Immature natural killer cell (primary cell): ENCODE measurements around the gene SH3BP5. TPM values are rescaled to one million over a fixed set of nuclear protein-coding genes. Genes with fewer than 3 reads are reported as not detected.
A peak's percentile ranks its signal among the peaks of the same experiment; 100 is the strongest.

Source experiments
- DNase-seq, 3 donors: peaks; one replicate each; pipeline ENCODE4 v3.0.0; 2022; ENCODE audit warnings: mixed read lengths in 1 of 3
- H3K27ac Mint-ChIP-seq, 6 donors: one replicate each; pipeline ENCODE4 v1.8.0; 2020; ENCODE audit warnings: mixed read lengths in 6 of 6, mild to moderate bottlenecking in 5 of 6, inconsistent platforms in 4 of 6, moderate library complexity in 3 of 6
- H3K27me3 Mint-ChIP-seq, 3 donors: one replicate each; pipeline ENCODE4 v1.8.0; 2020 to 2021; ENCODE audit warnings: low read depth in 3 of 3, mild to moderate bottlenecking in 3 of 3, mixed read lengths in 3 of 3, moderate library complexity in 3 of 3, inconsistent platforms in 1 of 3
- H3K36me3 Mint-ChIP-seq, 3 donors: one replicate each; pipeline ENCODE4 v1.8.0; 2020; ENCODE audit warnings: mixed read lengths in 3 of 3, inconsistent platforms in 2 of 3, mild to moderate bottlenecking in 2 of 3
- H3K4me1 Mint-ChIP-seq, 2 donors: one replicate each; pipeline ENCODE4 v1.8.0; 2020; ENCODE audit warnings: inconsistent platforms in 2 of 2, mild to moderate bottlenecking in 2 of 2, mixed read lengths in 2 of 2, moderate library complexity in 1 of 2
- H3K4me3 Mint-ChIP-seq, 5 donors: one replicate each; pipeline ENCODE4 v1.8.0; 2020; ENCODE audit warnings: mild to moderate bottlenecking in 5 of 5, mixed read lengths in 5 of 5, inconsistent platforms in 3 of 5, moderate library complexity in 3 of 5
- H3K9me3 Mint-ChIP-seq, 6 donors: one replicate each; pipeline ENCODE4 v1.8.0; 2020; ENCODE audit warnings: mild to moderate bottlenecking in 6 of 6, mixed read lengths in 6 of 6, inconsistent platforms in 4 of 6, moderate library complexity in 3 of 6
- polyA plus RNA-seq, 3 donors: library from polyadenylated mRNA; unstranded; fragments of 300-500 nt; fragmentation: Illumina TruSeq; gene quantifications; one replicate each; pipeline ENCODE4 v1.2.3, GENCODE V29; 2021

The SH3BP5 gene
- polyA plus RNA-seq, 3 donors from 2014 or later: 52.1 to 160 (median 67.4) TPM

DNA sequence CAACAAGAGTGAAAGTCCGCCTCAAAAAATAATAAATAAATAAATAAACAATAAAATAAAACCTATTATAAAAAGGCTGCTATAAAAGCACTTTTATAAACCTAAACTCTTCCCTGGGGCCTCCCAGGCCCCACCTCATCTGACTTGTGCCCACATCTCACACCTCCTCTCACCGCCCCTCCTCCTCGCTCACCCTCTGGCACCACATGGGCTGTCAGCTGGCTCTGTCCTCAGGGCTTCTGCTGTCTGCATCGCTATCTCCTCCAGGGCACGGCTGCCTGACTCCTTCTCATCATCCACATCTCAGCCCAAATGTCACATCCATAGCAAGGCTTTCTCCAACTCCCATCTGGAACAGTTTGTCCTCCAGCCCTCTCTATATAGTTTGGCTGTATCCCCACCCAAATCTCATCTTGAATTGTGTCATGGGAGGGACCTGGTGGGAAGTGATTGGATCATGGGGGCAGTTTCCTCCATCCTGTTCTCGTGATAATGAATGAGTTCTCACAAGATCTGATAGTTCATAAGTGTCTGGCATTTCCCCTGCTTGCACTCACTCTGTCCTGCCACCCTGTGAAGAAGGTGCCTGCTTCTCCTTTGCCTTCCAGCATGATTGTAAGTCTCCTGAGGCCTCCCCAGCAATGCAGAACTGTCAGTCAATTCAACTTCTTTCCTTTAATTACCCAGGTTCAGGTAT is 8.8 kb upstream of the SH3BP5 start:
- Mint-ChIP-seq H3K27me3 (peaks cover 0 to 4% (median 4%) of the 10 kb centered on the region in 3 donors), H3K9me3 (no peaks in the 10 kb centered on the region), H3K4me1 (peaks cover 6 to 8% of the 10 kb centered on the region in 2 donors), H3K27ac (peak overlapping the region in 1 of 6 donors; percentile 58), H3K36me3 (no peaks in the 10 kb centered on the region), H3K4me3 (no peak overlapping the region)
- DNase-seq: peak in 1 of 3 donors; percentile 26

DNA sequence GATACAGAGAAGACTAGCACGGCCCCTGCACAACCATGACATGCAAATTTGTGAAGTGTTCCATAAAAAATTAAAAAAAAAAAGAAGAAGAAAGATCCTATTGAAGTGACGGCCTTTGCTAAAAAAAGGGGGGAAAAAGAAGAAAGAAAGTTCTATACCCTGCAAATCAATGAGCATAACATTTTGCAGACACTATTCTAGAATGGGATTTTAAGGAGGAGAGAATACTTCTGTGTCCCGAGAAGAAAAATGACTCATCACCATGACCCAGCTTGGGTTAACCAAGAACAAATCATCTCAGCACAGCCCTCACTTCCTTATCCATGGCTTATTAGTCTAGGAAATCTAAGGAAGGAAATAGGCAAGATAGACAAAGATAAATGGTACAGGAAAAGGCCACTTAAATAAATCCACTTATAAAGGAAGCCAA is 7.4 kb upstream of the SH3BP5 start:
- peaks cover 0 to 5% (median 4%) of the 10 kb centered on the region in 3 donors for H3K27me3 Mint-ChIP-seq
- DNase-seq: no peak
- peaks cover 6 to 8% of the 10 kb centered on the region in 2 donors for H3K4me1 Mint-ChIP-seq
- H3K36me3 Mint-ChIP-seq: no peaks in the 10 kb centered on the region
- no peaks in the 10 kb centered on the region for H3K9me3 Mint-ChIP-seq
- H3K27ac Mint-ChIP-seq: no peak overlapping the region
- H3K4me3 Mint-ChIP-seq: no peak overlapping the region

DNA sequence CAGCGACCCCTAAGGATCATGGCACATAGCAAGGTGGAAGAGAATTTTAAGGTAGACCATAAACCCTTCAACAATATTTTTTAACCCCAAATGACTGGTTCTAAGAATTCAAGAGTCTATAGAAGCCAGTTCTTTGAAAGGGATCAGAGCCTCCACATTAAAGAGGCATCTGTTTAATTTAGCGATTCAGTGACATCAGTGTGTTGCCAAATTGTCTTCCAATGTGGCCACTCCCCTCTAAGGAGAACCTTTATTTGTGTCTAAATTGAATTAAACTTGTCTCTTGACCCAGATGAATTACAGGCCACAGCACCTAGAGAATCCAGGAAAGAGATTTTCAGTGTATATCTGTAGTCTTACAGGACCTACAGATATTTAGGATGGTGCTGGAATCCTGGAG is 6.6 kb upstream of the SH3BP5 start:
- Mint-ChIP-seq H3K27me3 (peaks cover 0 to 5% (median 4%) of the 10 kb centered on the region in 3 donors), H3K4me1 (peaks cover 6 to 8% of the 10 kb centered on the region in 2 donors), H3K9me3 (no peaks in the 10 kb centered on the region), H3K27ac (no peak overlapping the region), H3K4me3 (no peak overlapping the region), H3K36me3 (no peaks in the 10 kb centered on the region)
- no peak for DNase-seq

DNA sequence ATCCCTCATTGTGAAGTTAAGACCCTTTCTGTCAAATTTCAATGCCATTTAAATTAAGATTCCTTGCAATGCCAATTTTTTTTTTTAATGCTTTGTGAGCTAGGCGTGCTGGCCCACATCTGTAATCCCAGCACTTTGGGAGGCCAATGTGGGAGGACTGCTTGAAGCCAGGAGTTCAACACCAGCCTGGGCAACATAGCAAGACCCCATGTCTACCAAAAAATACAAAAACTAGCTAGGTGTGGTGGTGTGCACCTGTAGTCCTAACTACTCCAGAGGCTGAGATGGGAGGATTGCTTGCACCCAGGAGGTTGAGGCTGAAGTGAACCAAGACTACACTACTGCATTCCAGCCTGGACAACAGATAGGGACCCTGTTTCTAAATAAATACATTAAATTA is 5.6 kb upstream of the SH3BP5 start:
- no peak overlapping the region for H3K4me3 Mint-ChIP-seq
- no peak for DNase-seq
- H3K36me3 Mint-ChIP-seq: no peaks in the 10 kb centered on the region
- H3K27ac Mint-ChIP-seq: no peak overlapping the region
- H3K4me1 Mint-ChIP-seq: peaks cover 11 to 17% of the 10 kb centered on the region in 2 donors
- peaks cover 0 to 5% (median 4%) of the 10 kb centered on the region in 3 donors for H3K27me3 Mint-ChIP-seq
- H3K9me3 Mint-ChIP-seq: no peaks in the 10 kb centered on the region

DNA sequence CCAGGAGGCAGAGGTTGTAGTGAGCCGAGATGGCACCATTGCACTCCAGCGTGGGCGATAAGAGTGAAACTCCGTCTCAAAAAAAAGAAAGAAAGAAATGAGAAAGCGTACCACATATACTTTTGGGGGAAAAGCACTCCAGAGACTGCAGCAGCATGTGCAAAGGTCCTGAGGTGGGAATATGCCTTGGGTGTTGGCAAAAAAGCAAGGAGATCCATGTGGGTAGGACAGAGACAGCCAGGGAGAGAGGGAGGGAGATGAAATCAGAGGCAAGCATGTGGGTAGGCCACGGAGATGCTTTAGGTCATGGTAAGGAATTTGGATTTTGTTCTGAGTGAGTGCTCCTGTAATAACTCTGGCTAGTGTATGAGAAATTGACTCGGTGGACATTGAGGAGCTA is 3.7 kb upstream of the SH3BP5 start:
- Mint-ChIP-seq H3K36me3 (no peaks in the 10 kb centered on the region), H3K27ac (no peak overlapping the region), H3K27me3 (peaks cover 0 to 11% (median 2%) of the 10 kb centered on the region in 3 donors), H3K4me3 (no peak overlapping the region), H3K4me1 (peaks cover 18 to 26% of the 10 kb centered on the region in 2 donors), H3K9me3 (no peaks in the 10 kb centered on the region)
- DNase-seq: no peak

DNA sequence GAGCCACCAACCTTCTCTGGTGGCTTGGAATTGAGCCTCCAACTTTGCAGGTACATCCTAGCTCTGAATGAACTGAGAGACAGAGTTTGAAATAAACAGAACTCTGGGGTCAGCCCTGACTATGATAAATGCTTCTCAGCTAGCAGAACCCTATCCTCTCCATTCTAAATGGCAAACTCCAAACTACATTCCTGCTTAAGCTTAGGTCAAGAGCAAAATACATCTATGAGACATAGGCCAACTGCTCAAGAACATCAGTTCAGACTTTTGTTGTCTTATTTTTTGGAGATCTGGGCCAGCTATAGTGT is 1.5 kb upstream of the SH3BP5 start:
- Mint-ChIP-seq H3K4me1 (peaks cover 34 to 44% of the 10 kb centered on the region in 2 donors), H3K36me3 (peaks cover 0 to 11% (median 6%) of the 10 kb centered on the region in 3 donors), H3K27ac (no peak overlapping the region), H3K9me3 (no peaks in the 10 kb centered on the region), H3K4me3 (peak overlapping the region in 1 of 5 donors; percentile 27), H3K27me3 (peaks cover 0 to 12% (median 2%) of the 10 kb centered on the region in 3 donors)
- no peak for DNase-seq

DNA sequence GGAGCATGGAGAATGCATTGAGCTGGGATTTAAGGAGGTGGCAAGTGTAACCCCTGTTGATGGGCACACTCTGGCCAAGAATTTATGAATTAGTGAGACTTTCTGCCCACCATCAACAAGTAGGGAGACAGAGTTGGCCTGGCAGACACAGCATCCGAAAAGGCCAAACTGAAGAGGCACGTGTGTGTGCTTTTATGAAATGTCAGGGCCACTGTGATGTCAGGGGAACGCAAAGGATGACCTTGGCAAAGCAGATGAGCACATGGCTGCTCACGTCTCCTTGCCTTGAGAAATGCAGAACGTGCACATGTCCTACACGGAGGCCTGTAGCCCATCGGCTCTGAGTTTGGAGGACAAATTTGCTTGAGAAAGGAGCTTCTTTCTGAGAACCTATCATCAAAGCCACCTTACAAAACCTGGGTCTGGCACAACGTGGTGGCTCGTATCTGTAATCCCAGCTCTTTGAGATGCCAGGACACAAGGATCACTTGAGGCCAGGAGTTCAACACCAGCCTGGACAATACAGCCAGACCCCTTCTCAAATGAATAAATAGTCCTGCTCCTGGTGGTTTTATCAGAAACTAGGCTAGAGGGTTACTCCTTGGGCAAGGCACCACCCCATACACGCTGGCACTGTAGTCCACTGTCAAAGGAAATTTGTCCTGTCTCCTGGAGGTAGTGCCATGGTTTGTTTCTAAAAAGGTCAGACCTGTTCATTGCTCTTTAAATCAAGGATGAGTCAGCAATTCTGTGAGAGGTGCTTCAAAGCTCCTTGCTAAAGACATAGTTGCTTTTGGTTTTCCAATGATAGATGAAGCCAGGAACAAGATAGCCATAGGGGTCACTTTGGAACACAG is 941 bp upstream of the SH3BP5 start:
- no peaks in the 10 kb centered on the region for H3K9me3 Mint-ChIP-seq
- H3K27ac Mint-ChIP-seq: peak overlapping the region in 5 of 6 donors; percentile 90 to 96 (median 93)
- H3K4me3 Mint-ChIP-seq: peak overlapping the region; percentile 95 to 98 (median 98)
- no peak for DNase-seq
- peaks cover 36 to 44% of the 10 kb centered on the region in 2 donors for H3K4me1 Mint-ChIP-seq
- peaks cover 0 to 13% (median 6%) of the 10 kb centered on the region in 3 donors for H3K36me3 Mint-ChIP-seq
- peaks cover 0 to 10% (median 2%) of the 10 kb centered on the region in 3 donors for H3K27me3 Mint-ChIP-seq

DNA sequence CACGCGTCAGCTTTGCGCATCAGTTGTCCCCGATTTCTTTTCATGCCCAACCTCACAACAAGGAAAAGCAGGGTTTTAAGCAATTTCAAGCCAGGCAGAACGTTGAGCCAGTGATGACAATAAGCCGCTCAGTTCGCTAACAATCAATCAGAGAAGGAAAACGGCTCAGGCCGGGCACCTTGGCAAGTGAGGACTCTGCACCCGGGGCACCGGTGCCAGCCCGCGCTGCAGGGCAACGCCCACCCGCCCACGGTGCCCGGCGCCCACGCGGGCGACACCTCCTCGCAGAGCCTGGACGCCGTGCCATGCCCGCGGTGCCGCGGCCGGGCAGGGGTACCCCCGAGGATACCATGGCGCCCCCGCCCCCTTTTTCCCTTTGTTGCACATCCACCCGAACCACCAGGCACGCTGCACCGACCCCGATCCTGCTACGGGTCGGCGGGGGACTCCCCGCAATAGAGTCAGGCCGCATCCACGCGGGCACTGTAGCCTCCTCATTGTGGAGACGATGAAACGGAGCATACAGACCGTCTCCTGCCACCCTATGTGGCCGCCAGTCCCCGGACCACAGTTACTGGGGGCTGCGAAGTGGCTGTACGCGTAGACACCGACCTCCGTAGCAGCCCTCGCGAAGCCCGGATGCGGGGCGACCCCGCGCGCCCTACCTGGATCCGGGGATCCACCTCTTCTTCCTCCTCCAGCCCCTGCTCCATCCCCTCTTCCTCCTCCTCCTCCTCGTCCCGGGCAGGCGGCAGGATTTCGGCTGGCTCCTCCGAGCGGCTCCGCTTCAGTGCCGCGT is 581 bp downstream of the SH3BP5 start:
- peak; percentile 26 to 33 (median 27) for DNase-seq
- Mint-ChIP-seq H3K27ac (peak overlapping the region; percentile 36 to 91 (median 74)), H3K9me3 (no peaks in the 10 kb centered on the region), H3K36me3 (peaks cover 4 to 18% (median 10%) of the 10 kb centered on the region in 3 donors), H3K4me3 (peak overlapping the region; percentile 91 to 98 (median 95)), H3K4me1 (peaks cover 47 to 58% of the 10 kb centered on the region in 2 donors), H3K27me3 (peaks cover 0 to 10% (median 2%) of the 10 kb centered on the region in 3 donors)

DNA sequence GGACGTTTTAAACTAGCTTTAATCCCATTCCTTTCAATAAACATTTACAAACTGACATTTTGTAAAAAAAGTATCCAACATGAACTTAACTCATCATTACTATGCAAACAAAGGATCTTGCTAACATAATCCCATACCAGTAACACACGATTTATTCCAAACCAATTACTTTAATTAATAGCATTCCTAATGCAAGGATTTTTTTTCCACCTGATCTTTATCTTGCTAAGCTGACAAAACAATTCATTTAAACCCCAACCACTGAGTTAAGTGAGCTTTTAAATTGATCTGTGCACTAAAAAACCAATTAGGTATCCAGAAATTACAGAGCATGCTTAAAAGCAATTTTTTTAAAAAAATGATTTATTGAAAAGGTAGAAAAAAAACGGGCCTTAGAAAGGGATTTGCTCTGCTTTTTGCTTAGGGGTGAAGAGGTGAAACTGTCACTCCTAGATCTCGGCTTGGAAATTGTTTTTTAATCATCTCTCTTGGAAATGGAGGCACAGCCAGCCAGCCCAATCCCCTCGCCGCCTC is 1.2 kb downstream of the SH3BP5 start:
- peaks cover 0 to 10% (median 2%) of the 10 kb centered on the region in 3 donors for H3K27me3 Mint-ChIP-seq
- peak overlapping the region; percentile 91 to 98 (median 95) for H3K4me3 Mint-ChIP-seq
- H3K36me3 Mint-ChIP-seq: peaks cover 10 to 18% (median 11%) of the 10 kb centered on the region in 3 donors
- H3K27ac Mint-ChIP-seq: peak overlapping the region in 5 of 6 donors; percentile 36 to 75 (median 74)
- peaks cover 54 to 65% of the 10 kb centered on the region in 2 donors for H3K4me1 Mint-ChIP-seq
- no peaks in the 10 kb centered on the region for H3K9me3 Mint-ChIP-seq
- DNase-seq: no peak

DNA sequence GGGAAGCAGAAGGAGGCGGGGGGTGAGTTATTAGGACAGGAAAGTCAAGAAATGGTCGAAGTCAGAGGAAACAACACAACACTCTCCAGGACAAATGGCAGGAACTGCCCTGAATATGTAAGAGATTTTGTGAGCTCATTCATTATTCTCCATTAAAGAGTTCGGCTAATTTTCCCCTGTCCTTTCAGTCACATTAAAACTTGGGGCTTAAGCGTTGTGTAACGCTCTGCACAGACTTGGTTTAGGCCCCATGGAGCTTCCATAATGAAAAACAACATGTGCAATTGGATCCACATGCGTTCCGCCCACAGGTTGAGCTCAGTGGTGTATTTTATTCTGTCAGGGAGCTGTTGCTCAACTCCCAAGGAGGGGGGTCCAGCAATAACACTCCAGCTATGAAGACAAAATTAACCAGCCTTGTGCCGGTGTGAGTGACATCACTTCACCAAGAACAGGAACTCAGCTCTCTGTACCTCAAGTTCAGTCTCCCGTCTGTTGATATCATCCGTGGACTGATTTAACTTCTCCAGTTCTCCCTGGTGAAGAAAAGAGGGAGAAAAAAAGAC is 2.3 kb downstream of the SH3BP5 start:
- peak overlapping the region in 3 of 5 donors; percentile 24 to 98 (median 93) for H3K4me3 Mint-ChIP-seq
- peaks cover 61 to 75% of the 10 kb centered on the region in 2 donors for H3K4me1 Mint-ChIP-seq

DNA sequence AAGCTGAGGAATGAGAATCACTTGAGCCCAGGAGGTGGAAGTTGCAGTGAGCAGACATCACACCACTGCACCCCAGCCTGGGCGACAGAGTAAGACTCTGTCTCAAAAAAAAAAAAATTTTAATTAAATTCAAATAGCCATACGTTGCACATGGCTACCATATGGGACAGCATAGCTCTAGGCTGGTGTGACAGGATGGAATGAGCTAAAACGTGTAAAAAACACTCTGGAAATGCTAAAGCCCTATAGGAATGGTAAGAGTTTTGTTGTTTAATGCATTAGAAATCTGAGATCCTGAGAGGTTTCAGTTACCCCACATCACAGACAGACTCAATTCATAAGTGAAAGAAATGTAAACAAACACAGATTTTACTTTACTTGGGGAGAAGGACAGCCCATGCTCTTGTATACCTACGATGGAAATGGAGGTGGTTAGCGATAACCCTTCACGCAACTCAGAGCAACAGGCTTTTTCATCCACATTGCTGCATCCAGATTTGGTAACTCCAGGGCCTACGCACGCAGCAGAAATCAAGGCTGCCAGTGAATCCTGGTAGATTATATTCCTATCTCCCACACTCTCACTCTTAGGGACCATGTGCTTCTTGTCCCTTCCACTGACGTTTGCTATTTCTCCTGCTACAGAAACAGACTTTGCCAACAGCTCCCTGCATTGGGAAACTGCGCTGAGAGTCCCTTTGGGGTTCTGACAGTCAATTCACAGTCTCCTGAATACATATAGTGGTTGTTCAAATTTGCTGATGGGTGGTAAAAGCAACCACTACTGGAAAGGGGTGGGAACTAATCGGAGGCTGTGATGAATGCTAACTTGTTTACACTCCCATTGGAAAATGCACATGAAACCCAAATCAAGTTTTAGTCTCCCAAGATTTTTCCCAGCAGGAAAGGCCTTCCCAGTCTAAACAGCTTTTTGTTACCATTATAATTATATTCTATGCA is 3.1 kb downstream of the SH3BP5 start:
- H3K4me3 Mint-ChIP-seq: peak overlapping the region in 2 of 5 donors; percentile 22 to 35
- H3K9me3 Mint-ChIP-seq: no peaks in the 10 kb centered on the region
- no peak for DNase-seq
- peaks cover 61 to 82% of the 10 kb centered on the region in 2 donors for H3K4me1 Mint-ChIP-seq
- H3K36me3 Mint-ChIP-seq: peaks cover 10 to 24% (median 12%) of the 10 kb centered on the region in 3 donors
- H3K27ac Mint-ChIP-seq: peak overlapping the region in 2 of 6 donors; percentile 8 to 11
- H3K27me3 Mint-ChIP-seq: peaks cover 0 to 9% (median 2%) of the 10 kb centered on the region in 3 donors

More for the DNA sequence above, 2.3 kb downstream of the SH3BP5 start:
- H3K27me3 Mint-ChIP-seq: peaks cover 0 to 9% (median 2%) of the 10 kb centered on the region in 3 donors
- H3K9me3 Mint-ChIP-seq: no peaks in the 10 kb centered on the region
- H3K27ac Mint-ChIP-seq: peak overlapping the region in 1 of 6 donors; percentile 36
- H3K36me3 Mint-ChIP-seq: peaks cover 10 to 18% (median 12%) of the 10 kb centered on the region in 3 donors
- DNase-seq: no peak

DNA sequence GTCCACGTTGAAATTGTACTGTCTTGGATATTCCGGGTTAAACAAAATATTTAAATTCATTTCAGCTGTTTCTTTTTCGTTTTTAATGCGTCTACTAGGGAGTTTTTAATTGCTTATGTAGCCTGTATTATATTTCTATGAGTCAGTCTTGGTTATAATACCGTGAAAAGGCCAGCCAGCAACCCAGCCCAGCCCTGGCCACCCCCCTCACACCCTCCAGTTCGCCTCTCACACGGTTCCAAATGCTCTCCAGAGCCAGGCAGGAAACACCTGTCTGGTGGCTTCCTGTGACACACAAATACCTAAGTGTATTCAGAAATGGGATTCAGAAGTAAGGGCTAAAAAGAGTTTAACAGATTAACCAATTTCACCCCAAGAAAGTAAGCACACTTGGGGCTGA is 4.4 kb downstream of the SH3BP5 start:
- Mint-ChIP-seq H3K4me1 (peaks cover 58 to 81% of the 10 kb centered on the region in 2 donors), H3K9me3 (no peaks in the 10 kb centered on the region), H3K27ac (peak overlapping the region in 1 of 6 donors; percentile 31), H3K4me3 (no peak overlapping the region), H3K27me3 (peaks cover 0 to 9% (median 2%) of the 10 kb centered on the region in 3 donors), H3K36me3 (peaks cover 10 to 29% (median 12%) of the 10 kb centered on the region in 3 donors)
- no peak for DNase-seq
